HG03457 (cell line): ENCODE results near the gene ING4.

Experiments
- ATAC-seq: cut with Tn5 transposase; IDR thresholded peaks from one replicate; pipeline ENCODE4 v1.9.1; 2021; ENCODE audit warnings: moderate number of reproducible peaks; ENCODE audit not compliant: unreplicated experiment

ING4 gene

GRCh38 chr12:6638305-6638704 lies 24.6 kb downstream of the ING4 start:
- no peak for ATAC-seq

- no peak for ATAC-seq
Measured at GRCh38 chr12:6635856-6636531, 26.9 kb downstream of the ING4 start, which contains the start of gene LPAR5. Gene LPAR5 (minus strand): TSS chr12:6635959. CDS start chr12:6621248, 14,711 bp downstream.

GRCh38 chr12:6635375-6635855 lies 27.5 kb downstream of the ING4 start:
- no peak for ATAC-seq

- ATAC-seq: no peak
Measured at GRCh38 chr12:6632026-6632983, 30.6 kb downstream of the ING4 start.

GRCh38 chr12:6631549-6631961 lies 31.4 kb downstream of the ING4 start:
- ATAC-seq: no peak

GRCh38 chr12:6630736-6631135 lies 32.2 kb downstream of the ING4 start:
- ATAC-seq: no peak

GRCh38 chr12:6627616-6628015 lies 35.3 kb downstream of the ING4 start:
- no peak for ATAC-seq

- no peak for ATAC-seq
Measured at GRCh38 chr12:6626654-6627283, 36.1 kb downstream of the ING4 start.

GRCh38 chr12:6620885-6621274 lies 42.0 kb downstream of the ING4 start:
- no peak for ATAC-seq

- ATAC-seq: no peak
Measured at GRCh38 chr12:6620137-6620884, 42.6 kb downstream of the ING4 start.

- ATAC-seq: no peak
Measured at GRCh38 chr12:6618483-6619225, 44.3 kb downstream of the ING4 start.

GRCh38 chr12:6615802-6616201 lies 47.1 kb downstream of the ING4 start:
- no peak for ATAC-seq

- ATAC-seq: no peak
Measured at GRCh38 chr12:6614513-6615172, 48.3 kb downstream of the ING4 start.

GRCh38 chr12:6613776-6614512 lies 49.0 kb downstream of the ING4 start:
- ATAC-seq: no peak

GRCh38 chr12:6613015-6613775 lies 49.7 kb downstream of the ING4 start:
- ATAC-seq: no peak

GRCh38 chr12:6612652-6613014 lies 50.3 kb downstream of the ING4 start:
- no peak for ATAC-seq

- no peak for ATAC-seq
Measured at GRCh38 chr12:6612247-6612646, 50.7 kb downstream of the ING4 start.
